Naive thymus-derived CD4-positive, alpha-beta T cell (primary cell): Measurements from ENCODE around the gene TMEM86A. TPM values are rescaled to one million over a fixed set of nuclear protein-coding genes. Genes with fewer than 3 reads are reported as not detected.

Experiments used
- ATAC-seq: fragments of 150-1000 bp; cut with Tn5 transposase; 2 replicates; pipeline ENCODE4 v1.10.0; 2021; ENCODE audit warnings: mild to moderate bottlenecking, moderate library complexity
- CTCF ChIA-PET: fragments of 350-600 bp; sonication (Branson Sonifier 250); formaldehyde crosslinking; loops from one replicate; lab custom pipeline; 2021; ENCODE audit warnings: antibody characterized with exemption; lab: Charles Lee
- POLR2A ChIA-PET: fragments of 350-600 bp; sonication (Branson Sonifier 250); formaldehyde crosslinking; loops from one replicate; lab custom pipeline; 2021; ENCODE audit warnings: antibody characterized with exemption, inconsistent platforms; lab: Charles Lee
- DNase-seq, 9 donors: peaks; one replicate each; pipeline versions ENCODE4 v3.0.0 to v3.0.0-alpha.2; 2020 to 2022; ENCODE audit warnings: mixed read lengths in 1 of 9
- H3K27ac ChIP-seq: one replicate; pipeline ENCODE4 v1.7.0; 2013; ENCODE audit warnings: mild to moderate bottlenecking, low read depth, low read length, moderate library complexity
- H3K27me3 ChIP-seq, 2 donors: one replicate each; pipeline ENCODE4 v1.7.0; 2013; ENCODE audit warnings: low read length in 2 of 2, mild to moderate bottlenecking in 2 of 2, moderate library complexity in 2 of 2; ENCODE audit not compliant: control insufficient read depth in 2 of 2, insufficient read depth in 2 of 2
- H3K36me3 ChIP-seq, 3 experiments: 1 replicate in 2 of 3; 2 replicates in 1 of 3; pipeline ENCODE4 v1.7.0; 2013; ENCODE audit warnings: low read length in 3 of 3, mild to moderate bottlenecking in 3 of 3, moderate library complexity in 1 of 3; ENCODE audit not compliant: insufficient read depth in 3 of 3, control insufficient read depth in 2 of 3
- H3K4me1 ChIP-seq, 2 donors: one replicate each; pipeline ENCODE4 v1.7.0; 2013; ENCODE audit warnings: low read length in 2 of 2, mild to moderate bottlenecking in 2 of 2, moderate library complexity in 1 of 2; ENCODE audit not compliant: control insufficient read depth in 2 of 2, insufficient read depth in 2 of 2
- H3K4me3 ChIP-seq: 2 replicates; pipeline ENCODE4 v1.7.0; 2013; ENCODE audit warnings: mild to moderate bottlenecking, low read length
- H3K9me3 ChIP-seq, 3 experiments: 1 replicate in 2 of 3; 2 replicates in 1 of 3; pipeline ENCODE4 v1.7.0; 2013; ENCODE audit warnings: low read length in 3 of 3; ENCODE audit not compliant: control insufficient read depth in 2 of 3
- H3K27ac Mint-ChIP-seq, 9 donors: one replicate each; pipeline ENCODE4 v1.8.0; 2020 to 2022; ENCODE audit warnings: mixed read lengths in 9 of 9, mild to moderate bottlenecking in 8 of 9, moderate library complexity in 5 of 9, inconsistent platforms in 2 of 9
- H3K27me3 Mint-ChIP-seq, 5 donors: one replicate each; pipeline ENCODE4 v1.8.0; 2021 to 2022; ENCODE audit warnings: mixed read lengths in 5 of 5, mild to moderate bottlenecking in 1 of 5
- H3K36me3 Mint-ChIP-seq, 5 donors: one replicate each; pipeline ENCODE4 v1.8.0; 2020 to 2022; ENCODE audit warnings: mixed read lengths in 5 of 5, mild to moderate bottlenecking in 3 of 5, inconsistent platforms in 1 of 5
- H3K4me1 Mint-ChIP-seq, 7 donors: one replicate each; pipeline ENCODE4 v1.8.0; 2020 to 2022; ENCODE audit warnings: mixed read lengths in 7 of 7, mild to moderate bottlenecking in 3 of 7, inconsistent platforms in 1 of 7
- H3K4me3 Mint-ChIP-seq, 10 donors: one replicate each; pipeline ENCODE4 v1.8.0; 2020 to 2022; ENCODE audit warnings: mild to moderate bottlenecking in 10 of 10, mixed read lengths in 10 of 10, moderate library complexity in 6 of 10, inconsistent platforms in 2 of 10
- H3K9me3 Mint-ChIP-seq, 11 donors: one replicate each; pipeline ENCODE4 v1.8.0; 2020 to 2022; ENCODE audit warnings: mixed read lengths in 11 of 11, mild to moderate bottlenecking in 4 of 11, inconsistent platforms in 1 of 11, moderate library complexity in 1 of 11
- intact Hi-C, 2 donors: fragments of 100-400 bp; cut with micrococcal nuclease; formaldehyde crosslinking; loops; one replicate each; pipeline ENCODE4 v1.15.1; 2023
- polyA plus RNA-seq, 2 donors: library from polyadenylated mRNA; unstranded; fragments of 300-500 nt; fragmentation: Illumina TruSeq; gene quantifications; one replicate each; pipeline ENCODE4 v1.2.3, GENCODE V29; 2021
- total RNA-seq, 6 experiments: library from RNA in 5 of 6; stranded (reverse) in 5 of 6; gene quantifications; 1 replicate in 5 of 6; 2 replicates in 1 of 6; pipeline ENCODE4 v1.2.3 and lab custom pipeline; 2021 to 2026

The TMEM86A gene
- total and polyA plus RNA-seq, 7 experiments from 2014 or later: 0.53 to 6.5 (median 4.3) TPM

- CTCF ChIA-PET: interaction anchor here (0.5 to 1.3 kb wide), 6 partner anchors 8 to 188 kb away, joined by 3 to 11 read pairs (median 4); no protein-coding TSS in a partner anchor
- Histone ChIP-seq H3K27me3 (no peaks in the 10 kb centered on the region), H3K27ac (no peak overlapping the region), H3K4me3 (no peak overlapping the region), H3K36me3 (no peaks in the 10 kb centered on the region), H3K9me3 (no peaks in the 10 kb centered on the region), H3K4me1 (peaks cover 5 to 6% of the 10 kb centered on the region in 2 donors)
- H3K4me1 Mint-ChIP-seq: peaks cover 4 to 15% (median 13%) of the 10 kb centered on the region in 7 donors
- POLR2A ChIA-PET: interaction anchor here (1.0 kb wide), 1 partner anchor 9 kb away, joined by 3 read pairs; no protein-coding TSS in a partner anchor
- peaks cover 0 to 4% (median 0%) of the 10 kb centered on the region in 5 donors for H3K27me3 Mint-ChIP-seq
- ATAC-seq (no peak), DNase-seq (no peak)
- peak overlapping the region in 1 of 9 donors; percentile 12 for H3K27ac Mint-ChIP-seq
- H3K9me3 Mint-ChIP-seq: no peaks in the 10 kb centered on the region
- no peak overlapping the region for H3K4me3 Mint-ChIP-seq
- H3K36me3 Mint-ChIP-seq: no peaks in the 10 kb centered on the region
- intact Hi-C loops: loop anchor here in 1 of 2 donors (5.0 kb wide), 1 partner anchor 488 kb away; no protein-coding TSS in a partner anchor
These were observed 31.4 kb downstream of the TMEM86A start for GRCh38 chr11:18730020-18730419.

DNA sequence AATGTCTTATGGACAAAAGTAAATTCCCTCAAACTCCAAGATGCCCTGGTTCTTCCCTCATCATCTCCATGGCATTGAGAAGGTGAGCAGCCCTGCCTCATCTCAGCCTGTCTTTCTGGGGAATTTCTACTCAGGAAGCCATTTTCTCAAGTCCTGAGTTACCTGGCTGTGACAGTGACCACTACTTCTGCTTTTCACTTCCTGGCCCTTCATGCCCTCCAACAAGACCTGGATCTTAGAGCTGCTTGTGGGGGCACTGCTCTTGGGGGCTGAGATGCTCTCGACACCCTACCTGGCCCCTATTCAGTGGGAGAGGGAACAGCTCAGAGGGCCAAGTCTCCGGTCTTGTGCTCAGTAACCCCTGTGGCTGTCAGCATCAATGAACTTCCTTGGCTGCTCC is 32.9 kb downstream of the TMEM86A start:
- Histone ChIP-seq H3K36me3 (no peaks in the 10 kb centered on the region), H3K9me3 (no peaks in the 10 kb centered on the region), H3K27me3 (no peaks in the 10 kb centered on the region), H3K4me3 (no peak overlapping the region), H3K4me1 (peaks cover 5 to 6% of the 10 kb centered on the region in 2 donors), H3K27ac (no peak overlapping the region)
- Mint-ChIP-seq H3K27ac (peak overlapping the region in 1 of 9 donors; percentile 33), H3K36me3 (no peaks in the 10 kb centered on the region), H3K9me3 (no peaks in the 10 kb centered on the region), H3K4me3 (no peak overlapping the region), H3K4me1 (peaks cover 4 to 15% (median 13%) of the 10 kb centered on the region in 7 donors), H3K27me3 (peaks cover 0 to 9% (median 0%) of the 10 kb centered on the region in 5 donors)
- no peak for ATAC-seq
- intact Hi-C loops: loop anchor here in 1 of 2 donors (5.0 kb wide), 1 partner anchor 489 kb away; no protein-coding TSS in a partner anchor
- DNase-seq: no peak
- ChIA-PET CTCF (interaction anchor here (0.6 to 3.0 kb wide), 11 partner anchors 9 to 718 kb away, joined by 3 to 24 read pairs (median 3); no protein-coding TSS in a partner anchor), POLR2A (interaction anchor here (0.6 to 1.8 kb wide), 5 partner anchors 9 to 191 kb away, joined by 3 to 6 read pairs (median 4); partner anchors contain the start of genes SPTY2D1 and UEVLD)

GRCh38 chr11:18731949-18732821 is 33.6 kb downstream of the TMEM86A start:
- no peak overlapping the region for H3K4me3 Mint-ChIP-seq
- peaks cover 4 to 15% (median 13%) of the 10 kb centered on the region in 7 donors for H3K4me1 Mint-ChIP-seq
- peak; percentile 44 to 81 (median 65) for DNase-seq
- CTCF ChIA-PET: interaction anchor here (0.7 to 3.0 kb wide), 8 partner anchors 8 to 617 kb away, joined by 3 to 24 read pairs (median 4); no protein-coding TSS in a partner anchor
- no peaks in the 10 kb centered on the region for H3K9me3 Mint-ChIP-seq
- peaks cover 5 to 6% of the 10 kb centered on the region in 2 donors for H3K4me1 ChIP-seq
- H3K27ac Mint-ChIP-seq: peak overlapping the region in 1 of 9 donors; percentile 32
- intact Hi-C loops: loop anchor here (1.0 to 5.0 kb wide), 7 partner anchors 59 to 617 kb away; partner anchors contain the start of gene SPTY2D1 (in 1 of the 2)
- H3K27me3 Mint-ChIP-seq: peaks cover 0 to 9% (median 0%) of the 10 kb centered on the region in 5 donors
- ATAC-seq: peak; percentile 79
- no peak overlapping the region for H3K27ac ChIP-seq
- H3K36me3 ChIP-seq: no peaks in the 10 kb centered on the region
- no peak overlapping the region for H3K4me3 ChIP-seq
- H3K9me3 ChIP-seq: no peaks in the 10 kb centered on the region
- H3K27me3 ChIP-seq: no peaks in the 10 kb centered on the region
- no peaks in the 10 kb centered on the region for H3K36me3 Mint-ChIP-seq
- POLR2A ChIA-PET: interaction anchor here (0.6 to 1.8 kb wide), 3 partner anchors 10 to 192 kb away, joined by 3 to 6 read pairs (median 5); partner anchors contain the start of gene UEVLD

DNA sequence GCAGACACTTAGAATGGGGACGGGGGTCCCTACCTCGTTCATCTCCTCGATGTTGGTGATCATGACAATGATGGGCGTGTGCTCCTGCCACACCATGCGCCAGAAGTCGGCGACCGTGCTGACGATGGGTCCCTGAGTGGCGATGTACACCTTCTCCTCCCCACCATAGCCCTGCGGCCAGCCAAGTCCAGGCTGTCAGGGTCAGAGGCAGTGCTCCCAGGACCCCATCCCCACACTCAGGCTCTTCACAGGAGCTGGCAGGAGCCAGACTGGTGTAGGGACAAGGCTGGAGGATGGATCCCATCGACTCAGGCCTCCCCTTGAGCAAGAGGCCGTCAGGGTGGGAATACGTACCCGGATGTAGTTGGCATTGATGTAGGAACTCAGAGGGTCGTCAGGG is 34.6 kb downstream of the TMEM86A start:
- intact Hi-C loops: loop anchor here (2.0 to 5.0 kb wide), 4 partner anchors 60 to 618 kb away; no protein-coding TSS in a partner anchor
- Histone ChIP-seq H3K27ac (no peak overlapping the region), H3K27me3 (no peaks in the 10 kb centered on the region), H3K36me3 (no peaks in the 10 kb centered on the region), H3K9me3 (no peaks in the 10 kb centered on the region), H3K4me1 (peaks cover 0 to under 1% of the 10 kb centered on the region in 2 donors), H3K4me3 (no peak overlapping the region)
- ChIA-PET POLR2A (no interaction called here), CTCF (interaction anchor here (1.5 to 3.0 kb wide), 2 partner anchors 31 to 192 kb away, joined by 3 to 24 read pairs; no protein-coding TSS in a partner anchor)
- ATAC-seq (no peak), DNase-seq (no peak)
- no peak overlapping the region for H3K27ac Mint-ChIP-seq
- H3K9me3 Mint-ChIP-seq: no peaks in the 10 kb centered on the region
- H3K27me3 Mint-ChIP-seq: peaks cover 0 to 9% (median 0%) of the 10 kb centered on the region in 5 donors
- no peak overlapping the region for H3K4me3 Mint-ChIP-seq
- H3K36me3 Mint-ChIP-seq: no peaks in the 10 kb centered on the region
- peaks cover 4 to 7% (median 6%) of the 10 kb centered on the region in 7 donors for H3K4me1 Mint-ChIP-seq

GRCh38 chr11:18736590-18737148 is 38.1 kb downstream of the TMEM86A start:
- Histone ChIP-seq H3K9me3 (no peaks in the 10 kb centered on the region), H3K4me1 (no peaks in the 10 kb centered on the region), H3K27me3 (no peaks in the 10 kb centered on the region), H3K27ac (no peak overlapping the region), H3K4me3 (no peak overlapping the region), H3K36me3 (no peaks in the 10 kb centered on the region)
- ChIA-PET POLR2A (no interaction called here), CTCF (no interaction called here)
- no peak for ATAC-seq
- Mint-ChIP-seq H3K36me3 (no peaks in the 10 kb centered on the region), H3K4me3 (no peak overlapping the region), H3K27me3 (peaks cover 0 to 9% (median 0%) of the 10 kb centered on the region in 5 donors), H3K27ac (no peak overlapping the region), H3K9me3 (no peaks in the 10 kb centered on the region), H3K4me1 (peaks cover 0 to 5% (median 5%) of the 10 kb centered on the region in 7 donors)
- no peak for DNase-seq
- intact Hi-C loops: no loop called here

DNA sequence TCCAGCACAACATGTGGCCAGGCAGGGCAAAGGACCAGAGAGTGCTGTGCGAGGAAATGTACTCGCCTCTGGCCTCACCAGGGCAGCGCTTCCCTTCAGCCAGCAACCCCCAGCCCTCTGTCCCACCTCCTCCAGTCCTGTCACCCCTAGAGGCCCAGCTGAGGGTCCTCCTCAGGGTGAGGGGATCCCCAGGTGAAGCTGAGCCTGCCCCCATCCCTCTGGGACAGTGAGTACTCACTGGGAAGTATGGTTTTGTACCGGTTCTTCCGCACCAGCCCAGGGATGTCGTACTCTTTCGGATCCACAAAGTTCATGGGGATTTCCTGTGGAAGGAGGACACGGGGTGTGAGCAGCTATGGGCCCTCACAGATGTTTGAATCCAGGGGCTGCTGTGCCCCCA is 39.1 kb downstream of the TMEM86A start:
- no peak overlapping the region for H3K27ac ChIP-seq
- no peaks in the 10 kb centered on the region for H3K9me3 Mint-ChIP-seq
- ChIA-PET CTCF (interaction anchor here (1.1 kb wide), 1 partner anchor 10 kb away, joined by 4 read pairs; no protein-coding TSS in a partner anchor), POLR2A (no interaction called here)
- no peak overlapping the region for H3K4me3 Mint-ChIP-seq
- H3K4me1 Mint-ChIP-seq: peaks cover 0 to 1% (median 0%) of the 10 kb centered on the region in 7 donors
- H3K27me3 Mint-ChIP-seq: peaks cover 0 to 7% (median 0%) of the 10 kb centered on the region in 5 donors
- DNase-seq (no peak), ATAC-seq (no peak)
- H3K27me3 ChIP-seq: no peaks in the 10 kb centered on the region
- H3K9me3 ChIP-seq: no peaks in the 10 kb centered on the region
- H3K4me1 ChIP-seq: no peaks in the 10 kb centered on the region
- H3K27ac Mint-ChIP-seq: no peak overlapping the region
- no peaks in the 10 kb centered on the region for H3K36me3 ChIP-seq
- no peaks in the 10 kb centered on the region for H3K36me3 Mint-ChIP-seq
- intact Hi-C loops: no loop called here
- H3K4me3 ChIP-seq: no peak overlapping the region
